Measurements from ENCODE around the gene MYO16. TPM values are rescaled to one million over a fixed set of nuclear protein-coding genes. Genes with fewer than 3 reads are reported as not detected.

The MYO16 gene
- total and polyA plus RNA-seq, 2 of the 4 experiments (the other 2 are of a cell fraction): under 0.01 to 0.03 TPM

DNA sequence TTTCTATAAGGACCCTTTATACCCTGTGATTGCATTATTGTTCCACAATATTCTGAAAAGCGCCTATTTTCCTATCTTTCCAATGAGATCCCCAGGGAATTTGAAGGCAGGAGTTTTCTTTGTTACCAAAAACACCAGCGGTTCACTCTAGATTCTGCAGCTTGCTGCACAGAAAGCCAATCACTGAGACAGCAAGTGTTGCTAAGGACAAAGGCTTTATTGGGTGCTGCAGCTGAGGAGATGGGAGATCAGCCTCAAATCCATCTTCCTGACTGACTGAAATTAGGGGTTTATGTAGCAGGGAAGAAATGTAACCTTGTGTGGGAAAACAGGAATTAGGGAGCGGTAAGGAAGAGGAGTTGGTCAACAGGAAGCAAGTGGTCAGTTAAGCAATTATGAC lies 42.6 kb upstream of the MYO16 start:
- no peak overlapping the region for H3K23ac ChIP-seq (ENCODE audit: low read depth, low read length)
- no peak overlapping the region for H3K4me2 ChIP-seq (ENCODE audit: low read depth, low read length)
- H3K36me3 ChIP-seq (ENCODE audit: control insufficient read depth, insufficient read depth, low read length): no peaks in the 10 kb centered on the region
- H2AFZ ChIP-seq (replicated peaks; ENCODE audit: low read length, poor library complexity): no peak overlapping the region
- H4K5ac ChIP-seq (ENCODE audit: low read depth, low read length): no peak overlapping the region
- WGBS, 2 experiments (ENCODE audit: extremely low coverage in 2 of 2, insufficient read length in 1 of 2): 68% methylated on average over 2 of the region's 3 CpGs; no CpG with 5 or more reads in 1 of the 2 experiments
- no peak overlapping the region for H2BK20ac ChIP-seq (ENCODE audit: low read depth, low read length)
- no peak overlapping the region for H2AK5ac ChIP-seq (ENCODE audit: low read depth, low read length)
- dilution Hi-C loops (cut with HindIII; ENCODE audit: low sequenced_read_pairs, unreplicated experiment) (no loop called here), in situ Hi-C loops (cut with MboI; ENCODE audit: low sequenced_read_pairs) (no loop called here), intact Hi-C loops (cut with micrococcal nuclease) (no loop called here)
- no peak overlapping the region for H2BK5ac ChIP-seq (ENCODE audit: low read depth, low read length, poor library complexity, severe bottlenecking)
- DNase-seq (no peak), ATAC-seq (ENCODE audit: low read depth) (no peak)
- no peak overlapping the region for H4K8ac ChIP-seq (ENCODE audit: low read depth in 2 of 2, low read length in 2 of 2)
- no peak overlapping the region for H3K14ac ChIP-seq (replicated peaks; ENCODE audit: low read depth, low read length)
- 0 out of 2 replicates have a peak, but pooled peaks cover 2% of the 10 kb centered on the region for H3K9me3 ChIP-seq (ENCODE audit: control insufficient read depth, insufficient read depth, low read length)
- BruUV-seq (replicated peaks): no TSS peak
- CTCF ChIA-PET: no interaction called here
- no peak overlapping the region for H3K9ac ChIP-seq (ENCODE audit: low read depth, low read length)
- no peaks in the 10 kb centered on the region for H3K79me1 ChIP-seq (ENCODE audit: low read depth in 1 of 2, low read length in 2 of 2)
- H3K4me3 ChIP-seq (ENCODE audit: insufficient read depth, low read depth, low read length): no peak overlapping the region
- H2BK15ac ChIP-seq (ENCODE audit: low read depth, low read length): no peak overlapping the region
- H3K18ac ChIP-seq (ENCODE audit: low read depth, low read length): no peak overlapping the region
- H3K56ac ChIP-seq (ENCODE audit: extremely low read depth, insufficient read depth, low read length): no peak overlapping the region
- H3K27ac ChIP-seq (ENCODE audit: insufficient read depth, low read length): no peak overlapping the region
- H4K91ac ChIP-seq (ENCODE audit: insufficient read depth, low read depth, low read length): no peak overlapping the region
- no peaks in the 10 kb centered on the region; the same call in 1 of the 2 replicates for H3K27me3 ChIP-seq (ENCODE audit: control insufficient read depth, insufficient read depth, low read length)
- no peaks in the 10 kb centered on the region for H3K4me1 ChIP-seq (ENCODE audit: control insufficient read depth, insufficient read depth, low read length)
- TF ChIP-seq POLR2A (IDR thresholded peaks at IDR 0.05; ENCODE audit: low read depth, low read length) (no peak), MAFK (IDR thresholded peaks at IDR 0.05; ENCODE audit: low read depth, low read length) (no peak), NFE2L2 (IDR thresholded peaks at IDR 0.05; ENCODE audit: low read depth, low read length) (no peak), CHD1 (IDR thresholded peaks at IDR 0.05; ENCODE audit: low read depth, low read length) (no peak), SMC3 (IDR thresholded peaks at IDR 0.05; ENCODE audit: low read depth, low read length) (no peak), BHLHE40 (IDR thresholded peaks at IDR 0.05; ENCODE audit: low read depth, low read length) (no peak), RCOR1 (IDR thresholded peaks at IDR 0.05; ENCODE audit: insufficient replicate concordance, low read length) (no peak), CEBPB (IDR thresholded peaks at IDR 0.05; ENCODE audit: low read depth, low read length) (no peak), MAZ (IDR thresholded peaks at IDR 0.05; ENCODE audit: borderline replicate concordance, low read depth, low read length) (no peak), RAD21 (IDR thresholded peaks at IDR 0.05; ENCODE audit: low read length) (no peak), RFX5 (IDR thresholded peaks at IDR 0.05; ENCODE audit: low read depth, low read length) (no peak), FOS (IDR thresholded peaks at IDR 0.05; ENCODE audit: low read depth, low read length) (no peak)
- TF ChIP-seq, protein P1, sequence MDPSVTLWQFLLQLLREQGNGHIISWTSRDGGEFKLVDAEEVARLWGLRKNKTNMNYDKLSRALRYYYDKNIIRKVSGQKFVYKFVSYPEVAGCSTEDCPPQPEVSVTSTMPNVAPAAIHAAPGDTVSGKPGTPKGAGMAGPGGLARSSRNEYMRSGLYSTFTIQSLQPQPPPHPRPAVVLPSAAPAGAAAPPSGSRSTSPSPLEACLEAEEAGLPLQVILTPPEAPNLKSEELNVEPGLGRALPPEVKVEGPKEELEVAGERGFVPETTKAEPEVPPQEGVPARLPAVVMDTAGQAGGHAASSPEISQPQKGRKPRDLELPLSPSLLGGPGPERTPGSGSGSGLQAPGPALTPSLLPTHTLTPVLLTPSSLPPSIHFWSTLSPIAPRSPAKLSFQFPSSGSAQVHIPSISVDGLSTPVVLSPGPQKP (IDR thresholded peaks at IDR 0.05; ENCODE audit: borderline replicate concordance, low read depth, low read length): no peak
- TF ChIP-seq, protein P2, sequence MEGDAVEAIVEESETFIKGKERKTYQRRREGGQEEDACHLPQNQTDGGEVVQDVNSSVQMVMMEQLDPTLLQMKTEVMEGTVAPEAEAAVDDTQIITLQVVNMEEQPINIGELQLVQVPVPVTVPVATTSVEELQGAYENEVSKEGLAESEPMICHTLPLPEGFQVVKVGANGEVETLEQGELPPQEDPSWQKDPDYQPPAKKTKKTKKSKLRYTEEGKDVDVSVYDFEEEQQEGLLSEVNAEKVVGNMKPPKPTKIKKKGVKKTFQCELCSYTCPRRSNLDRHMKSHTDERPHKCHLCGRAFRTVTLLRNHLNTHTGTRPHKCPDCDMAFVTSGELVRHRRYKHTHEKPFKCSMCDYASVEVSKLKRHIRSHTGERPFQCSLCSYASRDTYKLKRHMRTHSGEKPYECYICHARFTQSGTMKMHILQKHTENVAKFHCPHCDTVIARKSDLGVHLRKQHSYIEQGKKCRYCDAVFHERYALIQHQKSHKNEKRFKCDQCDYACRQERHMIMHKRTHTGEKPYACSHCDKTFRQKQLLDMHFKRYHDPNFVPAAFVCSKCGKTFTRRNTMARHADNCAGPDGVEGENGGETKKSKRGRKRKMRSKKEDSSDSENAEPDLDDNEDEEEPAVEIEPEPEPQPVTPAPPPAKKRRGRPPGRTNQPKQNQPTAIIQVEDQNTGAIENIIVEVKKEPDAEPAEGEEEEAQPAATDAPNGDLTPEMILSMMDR (conservative IDR thresholded peaks at IDR 0.05; ENCODE audit: low read depth, low read length): no peak
- TF ChIP-seq, protein P3, sequence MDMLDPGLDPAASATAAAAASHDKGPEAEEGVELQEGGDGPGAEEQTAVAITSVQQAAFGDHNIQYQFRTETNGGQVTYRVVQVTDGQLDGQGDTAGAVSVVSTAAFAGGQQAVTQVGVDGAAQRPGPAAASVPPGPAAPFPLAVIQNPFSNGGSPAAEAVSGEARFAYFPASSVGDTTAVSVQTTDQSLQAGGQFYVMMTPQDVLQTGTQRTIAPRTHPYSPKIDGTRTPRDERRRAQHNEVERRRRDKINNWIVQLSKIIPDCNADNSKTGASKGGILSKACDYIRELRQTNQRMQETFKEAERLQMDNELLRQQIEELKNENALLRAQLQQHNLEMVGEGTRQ (IDR thresholded peaks at IDR 0.05; ENCODE audit: low read depth, low read length): no peak
- no peaks in the 10 kb centered on the region for H4K20me1 ChIP-seq (ENCODE audit: insufficient read depth, low read length)
- POLR2A ChIA-PET (ENCODE audit: unreplicated experiment): no interaction called here
- H3K4ac ChIP-seq (ENCODE audit: low read depth, low read length): no peak overlapping the region
- H2AK9ac ChIP-seq (replicated peaks; ENCODE audit: low read depth, low read length, poor library complexity): no peak overlapping the region
- H3K9me1 ChIP-seq (ENCODE audit: insufficient read depth, low read length): no peaks in the 10 kb centered on the region
- no peak overlapping the region for H2BK120ac ChIP-seq (ENCODE audit: low read depth, low read length)
